ENCODE data around the gene RAMP3.

DNA sequence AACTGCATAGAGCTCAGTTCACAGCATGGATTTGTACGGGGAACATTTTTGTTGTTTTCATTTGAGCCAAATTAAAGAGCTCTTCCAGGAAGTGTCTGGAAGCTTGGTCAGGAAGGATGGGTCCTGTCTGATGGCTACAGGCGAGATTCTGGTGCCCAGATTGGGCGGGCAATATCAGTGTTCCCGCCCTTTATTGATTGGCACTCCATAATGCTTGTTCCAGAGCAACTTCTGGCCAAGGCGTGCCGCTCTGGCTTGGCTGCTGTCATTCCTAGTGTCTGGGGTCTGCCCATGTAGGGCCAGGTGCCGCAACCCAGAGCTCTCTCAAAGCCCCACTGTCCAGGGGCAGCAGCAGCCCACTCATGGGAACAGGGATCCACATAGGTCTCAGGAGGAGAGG is 45.9 kb downstream of the RAMP3 start:
- TF ChIP-seq CHD4 (IDR thresholded peaks at IDR 0.05; ENCODE audit: borderline replicate concordance) (no peak), HDAC2 (IDR thresholded peaks at IDR 0.05) (no peak), JUN (IDR thresholded peaks at IDR 0.05) (no peak), KDM1A (IDR thresholded peaks at IDR 0.05; ENCODE audit: low read depth) (no peak), RNF2 (IDR thresholded peaks at IDR 0.05; ENCODE audit: borderline replicate concordance, low read depth) (no peak), POLR2A (IDR thresholded peaks at IDR 0.05; ENCODE audit: low read length) (no peak), SMC3 (IDR thresholded peaks at IDR 0.05) (no peak), MAZ (IDR thresholded peaks at IDR 0.05; ENCODE audit: borderline replicate concordance, low read depth, low read length) (no peak), EP300 (IDR thresholded peaks at IDR 0.05) (no peak), TP53 (CRISPR knock-in tag; IDR thresholded peaks at IDR 0.05) (no peak), NPAS2 (CRISPR knock-in tag; IDR thresholded peaks at IDR 0.05; ENCODE audit: borderline replicate concordance) (no peak), SREBF2 (IDR thresholded peaks at IDR 0.05) (no peak)
- TF ChIP-seq, protein P1, sequence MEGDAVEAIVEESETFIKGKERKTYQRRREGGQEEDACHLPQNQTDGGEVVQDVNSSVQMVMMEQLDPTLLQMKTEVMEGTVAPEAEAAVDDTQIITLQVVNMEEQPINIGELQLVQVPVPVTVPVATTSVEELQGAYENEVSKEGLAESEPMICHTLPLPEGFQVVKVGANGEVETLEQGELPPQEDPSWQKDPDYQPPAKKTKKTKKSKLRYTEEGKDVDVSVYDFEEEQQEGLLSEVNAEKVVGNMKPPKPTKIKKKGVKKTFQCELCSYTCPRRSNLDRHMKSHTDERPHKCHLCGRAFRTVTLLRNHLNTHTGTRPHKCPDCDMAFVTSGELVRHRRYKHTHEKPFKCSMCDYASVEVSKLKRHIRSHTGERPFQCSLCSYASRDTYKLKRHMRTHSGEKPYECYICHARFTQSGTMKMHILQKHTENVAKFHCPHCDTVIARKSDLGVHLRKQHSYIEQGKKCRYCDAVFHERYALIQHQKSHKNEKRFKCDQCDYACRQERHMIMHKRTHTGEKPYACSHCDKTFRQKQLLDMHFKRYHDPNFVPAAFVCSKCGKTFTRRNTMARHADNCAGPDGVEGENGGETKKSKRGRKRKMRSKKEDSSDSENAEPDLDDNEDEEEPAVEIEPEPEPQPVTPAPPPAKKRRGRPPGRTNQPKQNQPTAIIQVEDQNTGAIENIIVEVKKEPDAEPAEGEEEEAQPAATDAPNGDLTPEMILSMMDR (IDR thresholded peaks at IDR 0.05), result no peak

Data from A549 (cell line).